A172 (cell line): ENCODE measurements around the gene CTDSP1. TPM values are rescaled to one million over a fixed set of nuclear protein-coding genes. Genes with fewer than 3 reads are reported as not detected.

Source experiments
- DNase-seq: peaks from one replicate; pipeline ENCODE4 v3.0.0-alpha.2; 2015; ENCODE audit warnings: low spot score
- total RNA-seq: library from RNA; depleted of rRNA; stranded (reverse); fragments of >200 nt; shearing (Covaris generic); gene quantifications from 2 replicates; pipeline ENCODE4 v1.2.3, GENCODE V29; 2014

The CTDSP1 gene
- total RNA-seq, 1 experiment from 2014 or later: 65.3 TPM

DNA sequence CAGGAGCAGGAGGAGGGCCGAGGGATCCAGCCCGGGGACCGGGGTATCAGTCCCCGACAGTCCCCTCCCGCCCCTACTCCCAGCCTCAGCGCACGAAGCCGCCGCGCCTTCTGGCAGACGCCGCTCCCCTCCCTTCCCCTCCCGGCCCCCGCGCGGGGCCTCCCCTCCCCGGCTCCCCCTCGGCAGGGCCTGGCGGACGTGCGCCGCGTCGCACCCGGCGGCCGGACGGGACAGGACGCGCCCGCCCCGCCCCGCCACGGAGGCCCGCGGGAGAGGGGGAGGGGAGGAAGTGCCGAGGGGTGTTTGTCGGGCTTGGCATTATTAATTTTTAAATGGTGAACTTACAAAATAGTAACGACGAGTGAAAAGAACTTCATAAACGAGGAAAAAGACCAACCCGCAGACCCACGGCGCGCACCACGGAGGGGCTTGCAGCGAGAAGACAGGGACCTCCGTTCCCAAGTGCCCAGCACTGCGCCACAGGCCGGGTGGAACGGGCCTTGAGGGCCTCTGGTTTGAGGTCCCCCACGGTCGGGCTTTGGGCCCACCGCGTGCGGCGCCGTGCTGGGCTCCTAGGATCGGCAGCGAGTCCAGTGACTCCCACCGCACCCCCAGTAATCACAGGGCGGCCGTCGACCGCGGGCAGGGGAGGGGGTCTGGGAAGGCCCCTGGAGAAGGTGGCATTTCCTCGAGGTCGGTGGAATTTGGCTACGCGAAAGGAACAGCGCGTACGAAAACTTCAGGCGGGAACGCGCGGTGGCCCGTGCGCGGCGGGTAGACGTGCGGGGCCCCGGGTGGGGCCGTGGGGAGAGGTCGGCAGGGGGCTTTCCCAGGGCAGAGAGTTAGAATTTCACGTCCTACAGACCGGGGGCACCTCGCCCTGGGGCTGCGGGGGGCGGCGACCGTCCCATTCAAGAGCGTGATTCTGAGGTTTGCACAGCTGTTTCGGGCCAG is 954 bp upstream of the CTDSP1 start:
- no peak for DNase-seq

DNA sequence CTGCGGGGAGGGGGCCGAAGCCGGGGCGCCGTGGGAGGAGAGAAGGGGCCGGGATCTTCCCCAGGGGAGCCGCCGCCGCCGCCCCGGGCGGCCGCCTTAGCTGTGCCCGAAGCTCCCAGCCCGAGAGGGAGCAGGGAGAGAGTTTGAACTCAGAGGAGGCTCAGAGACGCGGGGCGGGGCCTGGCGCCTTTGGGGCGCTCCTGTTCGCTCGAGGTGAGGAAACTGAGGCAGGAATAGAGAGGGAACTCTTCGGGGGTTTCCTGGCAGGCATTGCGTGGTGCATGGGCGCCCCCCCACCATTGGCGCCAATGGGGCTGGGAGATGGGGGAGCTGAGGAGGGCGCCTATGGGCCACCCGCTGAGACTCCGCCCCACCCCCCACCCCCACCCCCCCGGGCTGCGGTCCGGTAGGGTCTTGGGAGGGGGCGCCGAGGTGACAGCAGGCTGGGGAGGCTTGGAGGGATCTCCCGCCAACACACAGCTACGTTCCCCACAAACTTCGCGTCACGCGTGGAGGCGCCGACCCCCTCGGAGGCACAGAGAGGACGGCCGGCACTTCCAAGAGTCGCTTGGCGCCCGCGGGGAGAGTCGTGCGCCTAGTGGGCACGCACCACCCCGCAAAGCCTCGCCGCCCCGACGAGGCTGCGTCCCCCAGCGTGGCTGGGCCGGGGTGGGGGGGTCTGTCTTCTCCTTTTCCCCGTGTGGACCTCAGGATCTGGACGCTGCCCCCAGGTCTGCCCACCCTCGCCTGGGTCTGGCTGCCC is 680 bp downstream of the CTDSP1 start:
- DNase-seq: no peak

DNA sequence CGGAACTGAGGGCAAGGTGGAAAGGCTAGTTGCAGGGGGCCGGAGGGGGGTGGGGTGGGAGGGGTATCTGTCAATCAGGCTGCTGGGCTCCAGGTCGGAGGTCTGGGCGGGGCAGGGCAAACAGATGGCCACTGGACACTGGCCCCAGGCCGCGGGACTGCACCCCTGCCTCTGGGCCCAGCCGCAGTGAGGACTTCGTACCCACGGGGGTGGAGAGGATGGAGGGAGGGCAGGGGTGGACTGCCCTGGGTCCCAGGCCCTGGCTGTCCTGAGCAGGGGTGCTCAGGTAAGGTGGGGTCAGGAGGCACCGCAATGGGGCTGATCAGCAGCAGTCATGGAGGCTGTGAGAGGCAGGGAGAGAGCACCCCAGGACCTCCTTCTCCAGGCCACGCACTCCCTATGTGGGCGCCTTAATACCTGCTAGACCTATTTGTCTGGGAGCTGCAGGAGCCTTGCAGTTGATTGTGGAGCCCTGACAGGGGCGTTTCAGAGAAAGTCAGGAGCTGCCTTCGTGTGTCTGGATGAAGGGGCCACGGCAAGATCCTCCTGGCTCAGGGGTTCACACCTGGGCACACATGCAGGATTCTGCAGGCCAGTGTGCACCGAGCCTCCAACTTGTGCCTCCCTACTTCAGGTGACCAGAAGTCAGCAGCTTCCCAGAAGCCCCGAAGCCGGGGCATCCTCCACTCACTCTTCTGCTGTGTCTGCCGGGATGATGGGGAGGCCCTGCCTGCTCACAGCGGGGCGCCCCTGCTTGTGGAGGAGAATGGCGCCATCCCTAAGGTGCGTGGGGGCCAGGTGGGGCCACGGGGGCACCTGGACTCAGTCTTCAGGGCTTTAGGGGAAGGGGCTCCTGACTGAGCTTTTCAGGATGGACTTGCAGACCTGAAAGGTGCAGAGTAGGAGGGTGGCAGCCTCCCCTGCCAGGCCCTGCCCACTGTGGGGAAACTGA is 1.5 kb downstream of the CTDSP1 start:
- DNase-seq: no peak

DNA sequence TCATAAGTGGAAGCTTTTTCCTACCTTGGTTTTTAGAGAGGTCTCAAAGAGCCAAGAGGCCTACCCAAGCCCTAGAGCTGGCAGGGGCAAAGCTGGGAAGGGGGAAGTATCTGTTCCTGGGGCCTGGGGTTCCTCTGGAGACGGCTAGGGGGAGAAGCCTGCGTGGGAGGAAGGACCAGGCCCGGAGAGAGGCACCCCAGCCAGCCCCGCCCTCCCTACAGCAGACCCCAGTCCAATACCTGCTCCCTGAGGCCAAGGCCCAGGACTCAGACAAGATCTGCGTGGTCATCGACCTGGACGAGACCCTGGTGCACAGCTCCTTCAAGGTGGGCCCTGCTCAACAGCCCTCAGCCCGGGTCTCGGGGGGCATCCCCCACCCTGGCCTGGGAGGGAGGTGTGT is 2.2 kb downstream of the CTDSP1 start:
- no peak for DNase-seq

DNA sequence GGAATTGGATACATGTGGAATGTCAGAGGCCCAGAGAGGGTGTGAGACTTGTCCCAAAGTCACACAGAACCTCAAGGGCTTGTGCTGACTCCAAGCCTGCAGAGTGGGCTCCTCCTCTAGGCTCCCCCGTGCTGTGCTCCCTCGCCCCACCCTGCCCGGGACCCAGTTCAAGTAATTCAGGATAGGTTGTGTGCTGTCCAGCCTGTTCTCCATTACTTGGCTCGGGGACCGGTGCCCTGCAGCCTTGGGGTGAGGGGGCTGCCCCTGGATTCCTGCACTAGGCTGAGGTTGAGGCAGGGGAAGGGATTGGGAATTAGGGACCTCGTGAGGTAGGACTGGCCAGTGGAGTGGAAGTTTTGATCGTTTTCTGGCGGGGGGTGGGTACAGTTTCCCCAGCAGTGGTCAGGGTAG is 2.8 kb downstream of the CTDSP1 start:
- no peak for DNase-seq

DNA sequence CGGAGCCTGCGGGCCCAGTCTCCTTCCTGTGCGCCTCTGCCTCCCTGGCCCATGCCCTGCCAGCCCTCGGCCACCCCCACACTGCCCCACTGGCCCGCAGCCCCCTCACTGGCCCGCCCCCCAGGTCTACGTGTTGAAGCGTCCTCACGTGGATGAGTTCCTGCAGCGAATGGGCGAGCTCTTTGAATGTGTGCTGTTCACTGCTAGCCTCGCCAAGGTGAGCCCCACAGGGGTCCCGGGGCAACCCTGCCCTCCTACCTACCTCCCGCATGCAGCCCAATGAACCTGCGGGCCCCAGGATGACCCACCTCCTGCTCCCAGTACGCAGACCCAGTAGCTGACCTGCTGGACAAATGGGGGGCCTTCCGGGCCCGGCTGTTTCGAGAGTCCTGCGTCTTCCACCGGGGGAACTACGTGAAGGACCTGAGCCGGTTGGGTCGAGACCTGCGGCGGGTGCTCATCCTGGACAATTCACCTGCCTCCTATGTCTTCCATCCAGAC is 3.3 kb downstream of the CTDSP1 start:
- DNase-seq: no peak

DNA sequence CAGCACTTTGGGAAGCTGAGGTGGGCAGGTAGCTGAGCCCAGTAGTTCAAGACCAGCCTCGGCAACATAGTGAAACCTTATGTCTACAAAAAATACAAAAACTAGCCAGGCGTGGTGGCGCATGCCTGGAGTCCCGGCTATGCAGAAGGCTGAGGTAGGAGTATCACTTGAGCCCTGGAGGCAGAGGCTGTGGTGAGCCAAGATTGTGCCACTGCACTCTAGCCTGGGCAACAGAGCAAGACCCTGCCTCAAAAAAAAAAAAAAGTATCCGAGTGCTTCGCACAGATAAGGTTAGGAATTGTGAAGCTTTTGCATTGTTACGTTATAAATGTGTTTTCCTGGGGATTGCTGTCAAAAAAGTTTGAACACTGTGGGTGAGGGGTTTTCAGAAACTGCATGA is 4.1 kb downstream of the CTDSP1 start:
- DNase-seq: no peak

DNA sequence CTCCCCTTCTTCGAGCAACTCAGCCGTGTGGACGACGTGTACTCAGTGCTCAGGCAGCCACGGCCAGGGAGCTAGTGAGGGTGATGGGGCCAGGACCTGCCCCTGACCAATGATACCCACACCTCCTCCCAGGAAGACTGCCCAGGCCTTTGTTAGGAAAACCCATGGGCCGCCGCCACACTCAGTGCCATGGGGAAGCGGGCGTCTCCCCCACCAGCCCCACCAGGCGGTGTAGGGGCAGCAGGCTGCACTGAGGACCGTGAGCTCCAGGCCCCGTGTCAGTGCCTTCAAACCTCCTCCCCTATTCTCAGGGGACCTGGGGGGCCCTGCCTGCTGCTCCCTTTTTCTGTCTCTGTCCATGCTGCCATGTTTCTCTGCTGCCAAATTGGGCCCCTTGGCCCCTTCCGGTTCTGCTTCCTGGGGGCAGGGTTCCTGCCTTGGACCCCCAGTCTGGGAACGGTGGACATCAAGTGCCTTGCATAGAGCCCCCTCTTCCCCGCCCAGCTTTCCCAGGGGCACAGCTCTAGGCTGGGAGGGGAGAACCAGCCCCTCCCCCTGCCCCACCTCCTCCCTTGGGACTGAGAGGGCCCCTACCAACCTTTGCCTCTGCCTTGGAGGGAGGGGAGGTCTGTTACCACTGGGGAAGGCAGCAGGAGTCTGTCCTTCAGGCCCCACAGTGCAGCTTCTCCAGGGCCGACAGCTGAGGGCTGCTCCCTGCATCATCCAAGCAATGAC is 4.8 kb downstream of the CTDSP1 start:
- DNase-seq: no peak

DNA sequence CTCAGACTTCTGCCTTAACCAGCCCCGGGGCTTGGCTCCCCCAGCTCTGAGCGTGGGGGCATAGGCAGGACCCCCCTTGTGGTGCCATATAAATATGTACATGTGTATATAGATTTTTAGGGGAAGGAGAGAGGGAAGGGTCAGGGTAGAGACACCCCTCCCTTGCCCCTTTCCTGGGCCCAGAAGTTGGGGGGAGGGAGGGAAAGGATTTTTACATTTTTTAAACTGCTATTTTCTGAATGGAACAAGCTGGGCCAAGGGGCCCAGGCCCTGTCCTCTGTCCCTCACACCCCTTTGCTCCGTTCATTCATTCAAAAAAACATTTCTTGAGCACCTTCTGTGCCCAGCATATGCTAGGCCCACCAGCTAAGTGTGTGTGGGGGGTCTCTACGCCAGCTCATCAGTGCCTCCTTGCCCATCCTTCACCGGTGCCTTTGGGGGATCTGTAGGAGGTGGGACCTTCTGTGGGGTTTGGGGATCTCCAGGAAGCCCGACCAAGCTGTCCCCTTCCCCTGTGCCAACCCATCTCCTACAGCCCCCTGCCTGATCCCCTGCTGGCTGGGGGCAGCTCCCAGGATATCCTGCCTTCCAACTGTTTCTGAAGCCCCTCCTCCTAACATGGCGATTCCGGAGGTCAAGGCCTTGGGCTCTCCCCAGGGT is 5.5 kb downstream of the CTDSP1 start:
- DNase-seq: no peak

DNA sequence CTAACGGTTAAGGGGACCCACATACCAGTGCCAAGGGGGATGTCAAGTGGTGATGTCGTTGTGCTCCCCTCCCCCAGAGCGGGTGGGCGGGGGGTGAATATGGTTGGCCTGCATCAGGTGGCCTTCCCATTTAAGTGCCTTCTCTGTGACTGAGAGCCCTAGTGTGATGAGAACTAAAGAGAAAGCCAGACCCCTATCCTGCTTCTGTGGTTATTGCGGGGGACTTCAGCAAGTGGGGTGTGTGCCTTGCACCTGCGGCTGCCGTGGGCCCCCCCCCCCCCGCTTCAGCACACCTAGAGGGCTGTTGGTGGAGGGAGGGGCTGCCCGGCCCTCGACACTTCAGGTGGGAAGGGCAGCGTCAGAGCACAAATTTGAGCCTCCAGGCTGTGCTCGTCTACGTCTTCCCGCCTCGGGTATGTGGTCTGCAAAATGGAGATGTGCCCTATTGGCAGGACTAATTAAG is 6.1 kb downstream of the CTDSP1 start:
- no peak for DNase-seq

DNA sequence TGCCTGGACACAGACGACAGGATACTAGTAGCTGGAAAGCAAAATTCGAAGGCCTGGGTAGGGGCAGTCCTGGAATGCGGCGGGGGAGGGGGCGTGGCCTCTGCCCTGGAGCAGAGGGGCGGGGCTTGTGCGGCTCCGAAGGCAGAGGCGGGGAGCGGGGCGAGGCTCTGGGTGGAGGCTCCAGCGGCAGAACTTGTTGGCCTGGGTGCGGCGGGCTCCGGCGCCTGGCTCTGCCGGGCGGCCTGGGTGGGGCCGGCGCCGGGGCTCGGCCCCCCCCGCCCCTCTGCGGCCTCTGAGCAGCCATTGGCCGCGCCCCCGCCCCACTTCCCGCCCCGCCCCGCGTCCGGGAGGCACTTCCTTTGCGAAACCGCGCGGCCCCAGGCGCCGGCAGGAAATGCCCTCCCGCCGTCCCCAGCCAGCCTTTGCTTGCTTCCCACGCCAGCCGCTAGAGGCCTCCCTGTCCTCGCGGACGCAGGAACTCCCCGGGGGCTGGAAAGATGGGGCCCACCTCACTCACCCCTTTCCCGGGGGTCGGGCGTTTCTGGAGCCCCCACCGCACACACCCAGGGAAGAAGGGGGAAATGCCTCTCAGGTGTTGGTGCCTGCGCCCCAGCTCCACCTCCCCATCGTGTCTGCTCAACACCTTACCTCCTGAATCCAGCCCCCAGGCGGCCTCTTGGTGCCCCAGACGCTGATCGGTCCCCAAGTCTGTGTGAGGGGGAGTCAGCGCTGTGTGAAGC is 6.7 kb downstream of the CTDSP1 start:
- peak; percentile 90 for DNase-seq

DNA sequence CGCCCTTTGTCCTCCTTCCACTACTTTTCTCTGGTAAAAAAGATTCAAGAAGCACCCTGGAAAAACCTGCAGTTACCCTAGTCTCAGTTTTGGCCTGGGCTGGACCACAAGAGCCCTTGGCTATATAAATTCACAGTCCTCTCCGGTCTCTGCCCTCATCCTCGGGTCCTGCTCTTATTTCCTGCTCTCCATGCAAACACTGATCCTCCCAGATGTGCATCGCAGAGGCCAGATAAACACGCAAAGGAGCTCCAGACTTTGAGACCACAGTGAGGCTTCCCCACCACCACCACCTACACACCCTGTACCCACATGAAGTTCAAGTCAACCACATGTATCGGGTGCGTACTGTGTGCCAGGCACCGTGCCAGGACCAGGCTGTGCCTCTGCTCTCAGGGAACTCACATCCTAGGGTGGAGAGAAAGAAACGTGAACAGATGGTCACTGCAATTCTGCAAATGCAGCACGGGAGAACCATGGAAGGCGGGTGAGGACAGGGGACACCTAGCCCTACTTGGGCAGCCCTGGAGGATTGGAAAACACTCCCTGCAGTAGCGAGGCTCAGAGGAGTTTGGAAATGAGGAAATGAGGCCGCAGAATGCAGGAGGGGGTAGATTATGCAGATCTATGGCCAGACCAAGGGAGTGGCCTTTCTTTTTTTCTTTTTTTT is 7.4 kb downstream of the CTDSP1 start:
- peak; percentile 40 for DNase-seq

DNA sequence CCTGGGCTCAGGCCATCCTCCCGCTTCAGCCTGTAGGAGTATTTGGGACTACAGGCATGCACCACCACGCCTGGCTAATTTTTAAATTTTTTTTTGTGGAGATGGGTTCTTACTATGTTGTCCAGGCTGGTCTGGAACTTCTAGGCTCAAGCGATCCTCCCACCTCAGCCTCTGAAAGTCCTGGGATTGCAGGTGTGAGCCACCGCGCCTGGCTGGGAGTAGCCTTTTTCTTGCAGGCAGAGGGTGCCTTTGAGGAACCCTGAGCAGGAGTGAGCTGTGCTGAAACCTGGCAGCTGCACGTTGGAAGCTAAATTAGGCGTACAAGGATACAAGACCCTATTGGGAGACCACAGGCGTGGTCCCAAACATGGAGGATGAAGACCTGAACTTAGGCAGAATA is 8.0 kb downstream of the CTDSP1 start:
- no peak for DNase-seq

DNA sequence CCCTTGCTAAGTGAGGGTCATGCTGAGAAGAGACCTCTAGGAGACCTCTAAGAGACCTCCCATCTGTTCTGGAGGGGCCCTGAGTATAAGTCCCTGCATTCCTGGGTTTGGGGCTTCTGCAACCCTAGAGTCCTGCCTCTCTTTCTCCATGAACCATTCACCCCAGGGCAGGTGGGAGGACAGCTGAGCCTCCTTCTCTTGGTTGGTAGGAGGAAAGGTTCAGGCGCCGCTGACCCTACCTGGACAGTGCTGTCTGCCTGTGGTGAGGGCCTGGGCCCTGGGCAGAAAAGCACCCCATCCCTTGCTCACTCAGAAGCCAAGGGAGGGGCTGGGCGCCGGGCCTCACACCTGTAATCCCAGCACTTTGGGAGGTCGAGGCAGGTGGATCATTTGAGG is 18.7 kb downstream of the CTDSP1 start:
- no peak for DNase-seq

DNA sequence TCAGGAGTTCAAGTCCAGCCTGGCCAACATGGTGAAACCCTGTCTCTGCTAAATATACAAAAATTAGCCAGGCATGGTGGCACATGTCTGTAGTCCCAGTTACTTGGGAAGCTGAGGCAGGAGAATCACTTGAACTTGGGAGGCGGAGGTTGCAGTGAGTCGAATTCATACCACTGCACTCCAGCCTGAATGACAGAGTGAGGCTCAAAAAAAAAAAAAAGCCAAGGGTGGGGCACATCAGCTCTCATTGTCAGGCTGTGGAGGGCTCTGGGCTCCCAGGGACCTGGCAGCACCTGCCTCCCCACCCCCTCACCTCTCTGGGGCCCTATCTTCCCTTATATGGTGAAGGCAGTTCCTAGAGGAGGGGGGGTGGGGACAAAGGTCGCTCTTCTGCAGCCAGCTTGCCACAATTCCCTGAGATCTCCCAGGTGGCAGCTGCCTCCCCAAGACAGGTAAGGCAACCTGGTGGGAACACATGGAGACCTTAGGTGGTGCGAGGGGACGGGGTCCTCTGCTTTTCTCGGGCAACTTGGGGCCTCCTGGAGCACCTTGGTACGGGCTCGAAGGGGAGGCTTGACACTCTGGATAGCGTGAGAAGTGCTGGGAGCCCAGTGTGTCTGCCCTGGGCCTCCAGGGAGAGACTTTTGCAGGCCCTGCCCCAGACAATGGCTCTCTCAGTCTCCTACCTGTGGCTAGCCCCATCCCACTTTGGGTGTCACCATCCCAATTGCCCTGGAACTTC is 19.2 kb downstream of the CTDSP1 start, which contains the start of gene VIL1:
Gene VIL1 (plus strand): TSS at position 407 of the 742 bp plus-strand sequence. CDS start 4,656 bp downstream, outside the sequence.
- no peak for DNase-seq

DNA sequence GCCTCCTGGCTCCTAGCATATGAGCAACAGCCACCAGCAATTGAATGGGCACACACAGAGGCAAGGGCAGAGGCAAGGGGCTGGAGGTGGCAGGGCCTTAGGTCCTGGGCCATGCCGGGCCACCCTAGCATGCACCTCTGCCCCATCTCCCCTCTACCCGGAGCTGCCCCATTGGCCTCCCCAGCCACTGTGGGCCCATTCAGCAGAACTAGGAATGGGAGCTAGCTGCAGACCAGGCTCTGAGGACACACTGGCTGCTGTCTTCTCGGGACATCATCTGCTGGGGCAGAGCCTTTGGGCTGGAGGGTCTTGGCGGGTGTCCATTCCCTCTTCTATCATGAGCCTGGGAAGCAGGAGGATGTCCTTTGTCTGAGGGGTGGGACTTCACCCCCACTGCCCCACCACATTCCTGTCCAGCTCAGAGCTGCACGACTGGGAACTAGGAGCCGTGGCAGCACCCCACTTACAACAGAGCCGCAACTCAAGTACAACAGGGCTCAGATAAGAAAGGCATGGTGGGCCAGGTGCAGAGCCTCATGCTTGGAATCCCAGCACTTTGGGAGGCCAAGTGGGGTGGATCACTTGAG is 20.1 kb downstream of the CTDSP1 start:
- no peak for DNase-seq

DNA sequence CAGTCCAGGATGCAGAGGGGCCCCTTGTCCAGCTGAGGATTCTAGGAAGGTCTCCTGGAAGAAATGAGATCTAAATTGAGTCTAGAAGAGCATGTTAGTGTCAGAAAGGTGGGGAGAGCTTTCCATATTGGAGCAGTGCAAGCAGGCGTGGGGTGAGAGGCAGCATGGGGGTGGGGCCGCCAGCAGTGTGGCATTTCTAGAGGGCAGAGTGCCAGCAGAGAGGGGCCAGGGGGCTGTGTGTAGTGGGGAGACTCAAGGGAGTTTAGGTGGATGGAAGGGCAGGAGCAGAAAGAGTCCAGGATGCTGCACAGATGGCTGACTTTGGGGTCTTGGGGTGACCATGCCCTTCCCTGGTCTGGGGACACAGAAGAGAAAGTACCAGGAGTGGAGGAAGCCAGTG is 21.4 kb downstream of the CTDSP1 start:
- DNase-seq: no peak
